Subcutaneous abdominal adipose tissue (tissue), 5 donors: ENCODE measurements around the gene PLEKHM2.

Experiments used
- H3K27ac ChIP-seq: one replicate; pipeline ENCODE4 v1.7.0; 2013; ENCODE audit warnings: low read depth, mild to moderate bottlenecking, inconsistent platforms, low read length, moderate library complexity
- H3K27me3 ChIP-seq, 5 donors: one replicate each; pipeline ENCODE4 v1.7.0; 2013; ENCODE audit warnings: low read length in 5 of 5, inconsistent platforms in 1 of 5; ENCODE audit not compliant: control insufficient read depth in 5 of 5, insufficient read depth in 4 of 5
- H3K36me3 ChIP-seq, 5 donors: one replicate each; pipeline ENCODE4 v1.7.0; 2013; ENCODE audit warnings: low read length in 5 of 5; ENCODE audit not compliant: control insufficient read depth in 5 of 5, insufficient read depth in 5 of 5
- H3K4me1 ChIP-seq, 5 donors: one replicate each; pipeline ENCODE4 v1.7.0; 2013; ENCODE audit warnings: low read length in 5 of 5, mild to moderate bottlenecking in 3 of 5, moderate library complexity in 1 of 5; ENCODE audit not compliant: control insufficient read depth in 5 of 5, insufficient read depth in 5 of 5
- H3K4me3 ChIP-seq, 5 donors: one replicate each; pipeline ENCODE4 v1.7.0; 2013; ENCODE audit warnings: low read length in 5 of 5, low read depth in 1 of 5
- H3K9ac ChIP-seq, 5 donors: one replicate each; pipeline ENCODE4 v1.7.0; 2013; ENCODE audit warnings: low read length in 5 of 5, mild to moderate bottlenecking in 4 of 5, moderate library complexity in 3 of 5
- H3K9me3 ChIP-seq, 5 donors: one replicate each; pipeline ENCODE4 v1.7.0; 2013; ENCODE audit warnings: low read length in 5 of 5; ENCODE audit not compliant: control insufficient read depth in 5 of 5
- donor health status: healthy.
- donor health status: healthy.
- donor health status: healthy.
- donor health status: healthy.
- donor health status: healthy.

PLEKHM2 gene

GRCh38 chr1:15736038-15736891 is 52.1 kb downstream of the PLEKHM2 start, which contains the start of gene SLC25A34:
Gene SLC25A34, plus strand, starts transcription at chr1:15736258. Its CDS starts 228 bp downstream, at chr1:15736486.
- peaks cover 4 to 27% (median 14%) of the 10 kb centered on the region in 5 donors for H3K4me1 ChIP-seq
- no peaks in the 10 kb centered on the region for H3K27me3 ChIP-seq
- peak within 1 kb of the TSS in 1 of 5 donors; percentile 2 for H3K9ac ChIP-seq
- no peak within 1 kb of the TSS for H3K4me3 ChIP-seq
- H3K36me3 ChIP-seq: peaks cover 0 to 52% (median 39%) of the 10 kb centered on the region in 5 donors
- H3K9me3 ChIP-seq: no peaks in the 10 kb centered on the region
- H3K27ac ChIP-seq: peak within 1 kb of the TSS; percentile 41

- H3K9me3 ChIP-seq: no peaks in the 10 kb centered on the region
- peaks cover 4 to 31% (median 18%) of the 10 kb centered on the region in 5 donors for H3K4me1 ChIP-seq
- H3K27me3 ChIP-seq: no peaks in the 10 kb centered on the region
- peak overlapping the region; percentile 41 for H3K27ac ChIP-seq
- peaks cover 0 to 46% (median 33%) of the 10 kb centered on the region in 5 donors for H3K36me3 ChIP-seq
- H3K4me3 ChIP-seq: no peak overlapping the region
- no peak overlapping the region for H3K9ac ChIP-seq
Observed at GRCh38 chr1:15736892-15737261, 52.8 kb downstream of the PLEKHM2 start.

GRCh38 chr1:15737324-15738319 is 53.5 kb downstream of the PLEKHM2 start:
- no peaks in the 10 kb centered on the region for H3K9me3 ChIP-seq
- H3K27me3 ChIP-seq: no peaks in the 10 kb centered on the region
- H3K9ac ChIP-seq: no peak overlapping the region
- peaks cover 4 to 31% (median 18%) of the 10 kb centered on the region in 5 donors for H3K4me1 ChIP-seq
- no peak overlapping the region for H3K27ac ChIP-seq
- peaks cover 0 to 38% (median 26%) of the 10 kb centered on the region in 5 donors for H3K36me3 ChIP-seq
- H3K4me3 ChIP-seq: no peak overlapping the region

DNA sequence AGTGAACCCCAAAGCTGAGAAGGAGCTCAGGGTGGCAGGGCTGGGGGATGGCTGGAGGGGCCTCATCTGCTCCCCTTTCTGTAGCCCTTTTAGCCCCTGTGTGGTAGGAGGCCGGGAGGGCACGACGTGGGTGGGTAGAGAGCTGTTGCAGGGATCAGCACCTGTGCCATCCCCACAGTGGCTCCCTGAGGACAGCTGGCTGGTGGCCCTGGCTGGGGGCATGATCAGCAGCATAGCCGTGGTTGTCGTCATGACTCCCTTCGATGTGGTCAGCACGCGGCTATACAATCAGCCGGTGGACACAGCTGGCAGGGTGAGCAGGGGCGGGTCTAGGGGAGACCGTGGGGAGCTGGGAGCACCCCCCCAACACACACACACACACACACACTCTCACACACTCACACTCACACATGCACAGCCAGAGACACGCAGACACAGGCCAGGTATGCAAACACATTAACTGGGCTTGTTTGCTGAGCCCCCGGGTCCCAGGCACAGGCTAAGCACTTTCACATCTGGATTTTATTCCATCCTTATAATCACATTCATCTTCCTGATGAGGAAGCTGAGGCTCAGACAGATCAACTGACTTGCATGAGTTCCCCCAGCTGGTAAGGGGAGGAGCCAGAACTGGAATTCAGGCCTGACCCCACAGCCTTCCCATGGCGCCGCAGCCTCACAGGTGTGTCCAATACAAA is 54.4 kb downstream of the PLEKHM2 start:
- Histone ChIP-seq H3K9ac (no peak overlapping the region), H3K4me1 (peaks cover 4 to 31% (median 18%) of the 10 kb centered on the region in 5 donors), H3K9me3 (no peaks in the 10 kb centered on the region), H3K36me3 (peaks cover 0 to 29% (median 16%) of the 10 kb centered on the region in 5 donors), H3K4me3 (no peak overlapping the region), H3K27ac (no peak overlapping the region), H3K27me3 (no peaks in the 10 kb centered on the region)

DNA sequence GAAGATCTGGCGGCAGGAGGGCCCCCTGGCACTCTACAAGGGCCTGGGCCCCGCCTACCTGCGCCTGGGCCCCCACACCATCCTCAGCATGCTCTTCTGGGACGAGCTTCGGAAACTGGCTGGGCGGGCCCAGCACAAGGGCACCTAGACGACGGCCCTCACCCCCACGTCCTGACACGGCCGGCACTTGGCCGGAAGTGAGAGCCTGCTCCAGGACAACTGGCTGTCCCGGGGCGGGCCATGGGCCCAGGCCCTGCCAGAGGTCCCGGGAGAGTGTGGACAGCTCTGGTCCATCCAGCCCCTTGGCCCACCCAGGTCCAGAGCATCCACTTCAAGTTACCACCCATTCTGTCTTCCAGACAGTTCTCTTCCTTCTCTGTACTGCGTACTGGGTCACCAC is 55.1 kb downstream of the PLEKHM2 start:
- H3K4me1 ChIP-seq: peaks cover 4 to 31% (median 18%) of the 10 kb centered on the region in 5 donors
- peaks cover 0 to 22% (median 9%) of the 10 kb centered on the region in 5 donors for H3K36me3 ChIP-seq
- no peaks in the 10 kb centered on the region for H3K27me3 ChIP-seq
- H3K27ac ChIP-seq: no peak overlapping the region
- no peaks in the 10 kb centered on the region for H3K9me3 ChIP-seq
- no peak overlapping the region for H3K4me3 ChIP-seq
- no peak overlapping the region for H3K9ac ChIP-seq

- Histone ChIP-seq H3K9ac (no peak overlapping the region), H3K4me3 (no peak overlapping the region), H3K27me3 (no peaks in the 10 kb centered on the region), H3K4me1 (peaks cover 4 to 29% (median 18%) of the 10 kb centered on the region in 5 donors), H3K9me3 (no peaks in the 10 kb centered on the region), H3K36me3 (peaks cover 0 to 17% (median 5%) of the 10 kb centered on the region in 5 donors), H3K27ac (no peak overlapping the region)
Observed at GRCh38 chr1:15739745-15740144, 55.6 kb downstream of the PLEKHM2 start.

DNA sequence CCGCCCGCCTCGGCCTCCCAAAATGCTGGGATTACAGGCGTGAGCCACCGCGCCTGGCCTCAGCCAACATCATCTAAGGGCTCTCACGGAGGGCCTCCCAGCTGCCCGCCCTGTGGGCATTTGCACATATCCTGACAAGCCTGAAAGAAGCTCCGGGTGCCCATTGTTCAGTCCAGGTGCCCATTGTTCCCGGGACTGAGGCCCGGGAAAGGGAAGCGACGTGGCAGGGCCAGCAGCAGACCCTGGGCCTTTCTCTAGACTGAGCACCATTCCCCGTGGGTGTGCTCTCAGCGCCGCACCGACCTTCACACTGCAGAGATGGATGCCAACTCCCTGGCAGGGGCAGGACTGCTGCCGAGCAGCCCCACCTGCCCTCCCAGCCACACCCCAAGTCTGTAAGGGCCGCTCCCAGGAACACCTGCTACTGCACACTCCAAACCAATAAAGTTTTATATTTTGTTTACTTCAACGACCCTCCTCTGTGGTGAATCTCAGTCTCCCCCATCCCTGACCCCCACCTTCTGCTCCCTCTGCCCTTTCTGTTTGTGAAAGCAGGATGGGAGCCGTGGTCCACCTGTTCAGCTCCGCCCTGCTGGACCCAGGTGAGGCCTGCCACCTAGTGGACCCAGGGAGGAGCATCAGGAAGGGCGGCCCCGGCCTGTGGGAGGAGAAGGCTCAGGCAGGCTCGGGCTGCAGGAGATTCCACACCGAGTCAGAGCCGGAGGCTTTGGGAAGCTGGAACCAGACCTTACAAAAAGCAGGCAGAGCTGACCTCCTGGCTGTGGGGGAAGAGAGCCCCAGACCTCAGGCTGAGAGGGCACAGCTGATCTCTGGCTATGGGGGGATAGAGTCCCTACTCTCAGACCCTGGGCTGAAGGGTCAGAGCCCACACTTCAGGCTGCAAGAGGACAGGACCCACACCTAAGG is 57.1 kb downstream of the PLEKHM2 start:
- Histone ChIP-seq H3K27me3 (no peaks in the 10 kb centered on the region), H3K4me1 (peaks cover 1 to 14% (median 8%) of the 10 kb centered on the region in 5 donors), H3K36me3 (peaks cover 0 to 6% (median 0%) of the 10 kb centered on the region in 5 donors), H3K9ac (no peak overlapping the region), H3K9me3 (no peaks in the 10 kb centered on the region), H3K27ac (no peak overlapping the region), H3K4me3 (no peak overlapping the region)

DNA sequence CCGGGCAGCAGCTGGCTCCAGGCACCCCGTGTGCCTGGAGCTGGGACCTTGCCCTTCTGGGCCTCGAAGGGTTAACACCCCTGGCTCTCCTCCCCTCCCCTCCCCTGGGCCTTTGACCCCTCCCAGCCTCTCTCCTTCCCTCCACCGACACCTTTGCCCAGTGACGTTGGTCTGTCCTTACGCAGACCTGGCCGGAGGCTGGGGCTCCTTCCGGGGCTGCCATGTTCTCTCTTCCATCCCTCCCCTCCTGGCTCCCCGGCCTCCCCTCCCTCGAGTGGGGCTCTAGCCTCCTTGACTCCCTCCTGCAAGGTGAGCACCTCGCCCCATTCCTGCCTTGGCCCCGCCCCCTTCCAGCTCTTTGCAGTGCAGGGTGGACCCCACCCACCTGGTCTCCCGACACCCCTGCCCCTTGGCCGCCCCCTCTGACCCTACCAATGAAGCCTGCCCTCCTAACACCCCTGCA is 58.2 kb downstream of the PLEKHM2 start, which contains the start of gene TMEM82:
TMEM82 (plus strand) TSS at position 161 of the 463 bp plus-strand sequence; CDS start at position 222, 61 bp downstream.
- H3K4me3 ChIP-seq: no peak within 1 kb of the TSS
- H3K27me3 ChIP-seq: no peaks in the 10 kb centered on the region
- no peak within 1 kb of the TSS for H3K9ac ChIP-seq
- no peak within 1 kb of the TSS for H3K27ac ChIP-seq
- H3K9me3 ChIP-seq: no peaks in the 10 kb centered on the region
- peaks cover 0 to 6% (median 0%) of the 10 kb centered on the region in 5 donors for H3K36me3 ChIP-seq
- H3K4me1 ChIP-seq: peaks cover 0 to 9% (median 3%) of the 10 kb centered on the region in 5 donors
